HEK293 (cell line): ENCODE results near the gene CCND1.

Experiments
- CTCF ChIA-PET: fragments of 350-600 bp; formaldehyde crosslinking; extraction: SDS; loops from one replicate; lab custom pipeline; 2021; ENCODE audit warnings: antibody characterized with exemption; lab: Yijun Ruan, JAX
- POLR2A ChIA-PET: fragments of 300-600 bp; formaldehyde crosslinking; extraction: SDS; loops from one replicate; lab custom pipeline; 2020; ENCODE audit warnings: antibody characterized with exemption, inconsistent platforms; lab: Yijun Ruan, JAX
- H3K27ac ChIP-seq: fragments of 200-500 bp; sonication (Bioruptor generic); 2 replicates; pipeline ENCODE4 v1.5.1; 2014; ENCODE audit warnings: low read depth, low read length, control low read depth, inconsistent platforms; ENCODE audit errors: extremely low read depth
- H3K36me3 ChIP-seq, 2 experiments: fragments of 200-500 bp in 1 of 2; sonication (Bioruptor generic) in 1 of 2; 1 replicate in 1 of 2; 2 replicates in 1 of 2; pipeline ENCODE4 v1.5.1; 2014 to 2017; ENCODE audit warnings: inconsistent platforms in 2 of 2, low read length in 2 of 2; ENCODE audit not compliant: control insufficient read depth in 2 of 2, insufficient read depth in 1 of 2
- H3K4me1 ChIP-seq: fragments of 200-500 bp; sonication (Bioruptor generic); 2 replicates; pipeline ENCODE4 v1.5.1; 2014; ENCODE audit warnings: mild to moderate bottlenecking, low read length, inconsistent platforms; ENCODE audit not compliant: control insufficient read depth, insufficient read depth
- H3K4me3 ChIP-seq: 2 replicates; pipeline ENCODE4 v1.5.1; 2011; ENCODE audit warnings: low read depth, mild to moderate bottlenecking, control low read depth, low read length, moderate library complexity
- H3K9me3 ChIP-seq: fragments of 200-500 bp; sonication (Bioruptor generic); 2 replicates; pipeline ENCODE4 v1.5.1; 2014; ENCODE audit warnings: low read depth, low read length, inconsistent platforms; ENCODE audit not compliant: control insufficient read depth, insufficient read depth
- GLI2 ChIP-seq: fragments of 450-650 bp; formaldehyde crosslinking; IDR thresholded peaks from 2 replicates; pipeline ENCODE4; 2017; ENCODE audit warnings: missing biosample characterization, missing genetic modification characterization, low read depth, borderline replicate concordance
- MZF1 ChIP-seq: fragments of 450-650 bp; formaldehyde crosslinking; IDR thresholded peaks from 2 replicates; pipeline ENCODE4 v1.5.1; 2017; ENCODE audit warnings: missing biosample characterization, missing genetic modification characterization, borderline replicate concordance
- OVOL3 ChIP-seq: fragments of 450-650 bp; formaldehyde crosslinking; IDR thresholded peaks from 2 replicates; pipeline ENCODE4 v1.5.1; 2016; ENCODE audit warnings: missing biosample characterization, missing genetic modification characterization
- PRDM6 ChIP-seq: fragments of 450-650 bp; formaldehyde crosslinking; IDR thresholded peaks from 2 replicates; pipeline ENCODE4 v1.5.1; 2017; ENCODE audit warnings: missing biosample characterization, missing genetic modification characterization
- TCF7L2 ChIP-seq: IDR thresholded peaks from 2 replicates; pipeline ENCODE4 v1.6.1; 2011; ENCODE audit warnings: low read depth, mild to moderate bottlenecking, inconsistent platforms, low read length, moderate library complexity, borderline replicate concordance
- WT1 ChIP-seq: fragments of 450-650 bp; formaldehyde crosslinking; IDR thresholded peaks from 2 replicates; pipeline ENCODE4 v1.5.1; 2016; ENCODE audit warnings: missing biosample characterization, missing genetic modification characterization
- ZBTB17 ChIP-seq: fragments of 450-650 bp; formaldehyde crosslinking; IDR thresholded peaks from 2 replicates; pipeline ENCODE4 v1.5.1; 2016; ENCODE audit warnings: missing biosample characterization, missing genetic modification characterization
- ZFHX2 ChIP-seq: fragments of 450-650 bp; formaldehyde crosslinking; conservative IDR thresholded peaks from 2 replicates; pipeline ENCODE4 v1.5.1; 2016; ENCODE audit warnings: missing biosample characterization, missing genetic modification characterization
- ZNF132 ChIP-seq: fragments of 450-650 bp; formaldehyde crosslinking; IDR thresholded peaks from 2 replicates; pipeline ENCODE4 v1.5.1; 2017; ENCODE audit warnings: missing biosample characterization, missing genetic modification characterization, borderline replicate concordance
- ZNF140 ChIP-seq: fragments of 450-650 bp; formaldehyde crosslinking; IDR thresholded peaks from 2 replicates; pipeline ENCODE4 v1.5.1; 2016; ENCODE audit warnings: missing biosample characterization, missing genetic modification characterization
- ZNF155 ChIP-seq: fragments of 450-650 bp; formaldehyde crosslinking; IDR thresholded peaks from 2 replicates; pipeline ENCODE4 v1.5.1; 2016; ENCODE audit warnings: missing biosample characterization, missing genetic modification characterization
- ZNF214 ChIP-seq: fragments of 450-650 bp; formaldehyde crosslinking; IDR thresholded peaks from 2 replicates; pipeline ENCODE4 v1.5.1; 2017; ENCODE audit warnings: missing biosample characterization, mild to moderate bottlenecking, missing genetic modification characterization, borderline replicate concordance
- ZNF221 ChIP-seq: fragments of 450-650 bp; formaldehyde crosslinking; IDR thresholded peaks from 2 replicates; pipeline ENCODE4 v1.5.1; 2017; ENCODE audit warnings: missing biosample characterization, missing genetic modification characterization, borderline replicate concordance
- ZNF239 ChIP-seq: fragments of 450-650 bp; formaldehyde crosslinking; IDR thresholded peaks from 2 replicates; pipeline ENCODE4 v1.5.1; 2016; ENCODE audit warnings: missing biosample characterization, missing genetic modification characterization
- ZNF248 ChIP-seq: fragments of 450-650 bp; formaldehyde crosslinking; IDR thresholded peaks from 2 replicates; pipeline ENCODE4 v1.5.1; 2017; ENCODE audit warnings: missing biosample characterization, missing genetic modification characterization
- ZNF354C ChIP-seq: fragments of 450-650 bp; formaldehyde crosslinking; IDR thresholded peaks from 2 replicates; pipeline ENCODE4 v1.5.1; 2016; ENCODE audit warnings: missing biosample characterization, missing genetic modification characterization, low read depth, borderline replicate concordance
- ZNF391 ChIP-seq: fragments of 450-650 bp; formaldehyde crosslinking; IDR thresholded peaks from 2 replicates; pipeline ENCODE4 v1.5.1; 2016; ENCODE audit warnings: low read depth, missing biosample characterization, missing genetic modification characterization, borderline replicate concordance
- ZNF398 ChIP-seq: fragments of 450-650 bp; formaldehyde crosslinking; IDR thresholded peaks from 2 replicates; pipeline ENCODE4 v1.5.1; 2017; ENCODE audit warnings: missing biosample characterization, missing genetic modification characterization
- ZNF514 ChIP-seq: fragments of 450-650 bp; formaldehyde crosslinking; IDR thresholded peaks from 2 replicates; pipeline ENCODE4 v1.5.1; 2016; ENCODE audit warnings: missing biosample characterization, missing genetic modification characterization
- ZNF624 ChIP-seq: fragments of 450-650 bp; formaldehyde crosslinking; IDR thresholded peaks from 2 replicates; pipeline ENCODE4 v1.5.1; 2017; ENCODE audit warnings: missing biosample characterization, missing genetic modification characterization
- ZNF670 ChIP-seq: fragments of 450-650 bp; formaldehyde crosslinking; IDR thresholded peaks from 2 replicates; pipeline ENCODE4 v1.5.1; 2016; ENCODE audit warnings: missing biosample characterization, missing genetic modification characterization, low read depth
- ZNF692 ChIP-seq: fragments of 450-650 bp; formaldehyde crosslinking; IDR thresholded peaks from 2 replicates; pipeline ENCODE4 v1.5.1; 2016; ENCODE audit warnings: missing biosample characterization, missing genetic modification characterization
- ZNF777 ChIP-seq: fragments of 450-650 bp; formaldehyde crosslinking; IDR thresholded peaks from 2 replicates; pipeline ENCODE4 v1.5.1; 2017; ENCODE audit warnings: missing biosample characterization, missing genetic modification characterization, borderline replicate concordance

CCND1 gene

GRCh38 chr11:69697469-69697843, 56.5 kb downstream of the CCND1 start:
- TF ChIP-seq ZNF692 = no peak
- 0 out of 2 replicates have a peak, but pooled peaks cover 4% of the 10 kb centered on the region for H3K4me1 ChIP-seq
- no peaks in the 10 kb centered on the region for H3K36me3 ChIP-seq
- CTCF ChIA-PET = no interaction called here
- no peak overlapping the region for H3K4me3 ChIP-seq
- H3K27ac ChIP-seq = no peak overlapping the region
- no peaks in the 10 kb centered on the region for H3K9me3 ChIP-seq
- POLR2A ChIA-PET = no interaction called here

- Histone ChIP-seq H3K9me3 (no peaks in the 10 kb centered on the region), H3K4me1 (0 out of 2 replicates have a peak, but pooled peaks cover 4% of the 10 kb centered on the region), H3K36me3 (no peaks in the 10 kb centered on the region), H3K4me3 (no peak overlapping the region), H3K27ac (no peak overlapping the region)
- ChIA-PET POLR2A (no interaction called here), CTCF (interaction anchor here (0.6 kb wide), 1 partner anchor 185 kb away, joined by 3 read pairs; no protein-coding TSS in a partner anchor)
- TF ChIP-seq WT1 (tag by site-specific recombination) (no peak), ZNF239 (tag by site-specific recombination) (no peak), ZNF221 (tag by site-specific recombination) (no peak), ZNF391 (tag by site-specific recombination) (no peak), TCF7L2 (no peak), ZNF155 (tag by site-specific recombination) (no peak), ZNF624 (tag by site-specific recombination) (no peak), MZF1 (tag by site-specific recombination) (no peak), ZNF398 (tag by site-specific recombination) (no peak), OVOL3 (tag by site-specific recombination) (no peak), GLI2 (tag by site-specific recombination) (no peak)
These were observed 56.9 kb downstream of the CCND1 start for GRCh38 chr11:69697861-69698260.

- 0 out of 2 replicates have a peak, but pooled peaks cover 4% of the 10 kb centered on the region for H3K4me1 ChIP-seq
- ChIA-PET POLR2A (no interaction called here), CTCF (interaction anchor here (0.6 kb wide), 1 partner anchor 185 kb away, joined by 3 read pairs; no protein-coding TSS in a partner anchor)
- H3K27ac ChIP-seq = no peak overlapping the region
- no peak overlapping the region for H3K4me3 ChIP-seq
- H3K9me3 ChIP-seq = no peaks in the 10 kb centered on the region
- TF ChIP-seq ZBTB17 = no peak
- H3K36me3 ChIP-seq = no peaks in the 10 kb centered on the region
These were observed 57.4 kb downstream of the CCND1 start for GRCh38 chr11:69698362-69698761.

GRCh38 chr11:69699213-69699612, 58.3 kb downstream of the CCND1 start:
- Histone ChIP-seq H3K9me3 (no peaks in the 10 kb centered on the region), H3K4me3 (no peak overlapping the region), H3K36me3 (no peaks in the 10 kb centered on the region), H3K4me1 (0 out of 2 replicates have a peak, but pooled peaks cover 4% of the 10 kb centered on the region), H3K27ac (no peak overlapping the region)
- TF ChIP-seq ZNF514 (tag by site-specific recombination) = no peak
- no peak for TF ChIP-seq ZFHX2
- TF ChIP-seq ZNF354C (tag by site-specific recombination) = no peak
- no peak for TF ChIP-seq PRDM6 (tag by site-specific recombination)
- no peak for TF ChIP-seq ZNF214
- no peak for TF ChIP-seq ZNF248
- TF ChIP-seq ZNF132 (tag by site-specific recombination) = no peak
- no peak for TF ChIP-seq ZNF777 (tag by site-specific recombination)
- TF ChIP-seq ZNF670 (tag by site-specific recombination) = no peak
- TF ChIP-seq ZNF140 (tag by site-specific recombination) = no peak
- POLR2A ChIA-PET = no interaction called here
- CTCF ChIA-PET = interaction anchor here (0.5 to 1.3 kb wide), 3 partner anchors 12 to 102 kb away, joined by 3 to 5 read pairs (median 4); no protein-coding TSS in a partner anchor
